Measurements from ENCODE around the gene CACNA1C. TPM values are rescaled to one million over a fixed set of nuclear protein-coding genes. Genes with fewer than 3 reads are reported as not detected.

CACNA1C gene
- polyA plus RNA-seq, 4 donors, result 0.67 to 2.5 (median 2.0) TPM

DNA sequence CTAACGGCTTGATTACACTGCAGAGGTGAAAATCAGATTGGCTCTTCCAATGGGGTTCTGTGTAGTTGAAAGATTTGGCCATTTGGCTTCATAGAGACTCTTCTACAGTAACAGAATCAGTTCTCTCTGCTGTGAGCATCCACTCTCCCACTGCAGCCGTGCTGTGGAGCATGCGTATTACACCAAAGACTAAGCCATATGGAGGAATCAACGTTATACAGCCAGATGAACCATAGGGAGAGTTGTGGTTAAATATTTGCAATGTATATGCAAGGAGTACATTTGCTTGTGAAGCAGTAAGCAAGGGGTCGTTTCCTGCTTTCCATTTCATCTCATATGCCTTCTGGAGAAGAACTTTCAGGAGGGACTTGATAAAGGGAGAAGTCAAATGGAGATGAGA, 410.9 kb downstream of the CACNA1C start:
- DNase-seq (no peak), FAIRE-seq (no peak)
- 66 to 86% (median 70%) methylated on average over 5 of the region's 5 CpGs for WGBS, 3 donors
- H3K4me3 ChIP-seq (ENCODE audit: low read depth in 1 of 3, low read length in 3 of 3), result no peak overlapping the region
- H3K27ac ChIP-seq (ENCODE audit: low read depth in 1 of 3, low read length in 2 of 3), result no peak overlapping the region
- H3K9me3 ChIP-seq (ENCODE audit: control insufficient read depth in 2 of 2, insufficient read depth in 1 of 2, low read depth in 1 of 2, low read length in 1 of 2), result no peaks in the 10 kb centered on the region
- H3K27me3 ChIP-seq (ENCODE audit: control insufficient read depth in 3 of 3, insufficient read depth in 3 of 3, low read length in 3 of 3), result no peaks in the 10 kb centered on the region
- no peaks in the 10 kb centered on the region for H3K36me3 ChIP-seq (ENCODE audit: control insufficient read depth in 3 of 3, insufficient read depth in 2 of 3, low read depth in 1 of 3, low read length in 3 of 3)
- H3K4me1 ChIP-seq (ENCODE audit: control insufficient read depth in 3 of 3, insufficient read depth in 2 of 3, low read depth in 1 of 3, low read length in 2 of 3), result no peaks in the 10 kb centered on the region

DNA sequence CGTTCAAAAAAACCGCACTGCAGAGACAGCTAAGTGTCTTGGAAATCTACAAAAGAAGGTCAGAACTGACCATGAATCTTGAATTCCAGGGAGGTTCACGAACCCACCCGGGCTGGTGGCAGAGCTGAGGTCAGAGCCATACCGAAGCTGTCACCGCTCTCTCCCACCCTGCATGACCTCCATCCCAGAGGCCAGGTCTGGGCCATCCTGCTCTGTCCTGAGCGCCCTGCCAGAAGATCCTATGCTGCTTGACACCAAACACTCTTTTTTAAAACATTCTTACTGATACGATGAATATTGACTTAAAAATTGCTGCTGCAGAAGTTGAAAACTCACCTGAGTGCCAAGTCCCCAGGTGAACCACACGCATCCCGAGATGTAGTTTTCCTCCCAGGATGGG, 412.9 kb downstream of the CACNA1C start:
- H3K36me3 ChIP-seq (ENCODE audit: control insufficient read depth in 3 of 3, insufficient read depth in 2 of 3, low read depth in 1 of 3, low read length in 3 of 3), result no peaks in the 10 kb centered on the region
- DNase-seq (no peak), FAIRE-seq (no peak)
- H3K4me3 ChIP-seq (ENCODE audit: low read depth in 1 of 3, low read length in 3 of 3), result no peak overlapping the region
- no peaks in the 10 kb centered on the region for H3K9me3 ChIP-seq (ENCODE audit: control insufficient read depth in 2 of 2, insufficient read depth in 1 of 2, low read depth in 1 of 2, low read length in 1 of 2)
- WGBS, 3 donors, result 85 to 90% (median 90%) methylated on average over 10 of the region's 10 CpGs
- H3K27me3 ChIP-seq (ENCODE audit: control insufficient read depth in 3 of 3, insufficient read depth in 3 of 3, low read length in 3 of 3), result no peaks in the 10 kb centered on the region
- H3K27ac ChIP-seq (ENCODE audit: low read depth in 1 of 3, low read length in 2 of 3), result no peak overlapping the region
- H3K4me1 ChIP-seq (ENCODE audit: control insufficient read depth in 3 of 3, insufficient read depth in 2 of 3, low read depth in 1 of 3, low read length in 2 of 3), result no peaks in the 10 kb centered on the region

DNA sequence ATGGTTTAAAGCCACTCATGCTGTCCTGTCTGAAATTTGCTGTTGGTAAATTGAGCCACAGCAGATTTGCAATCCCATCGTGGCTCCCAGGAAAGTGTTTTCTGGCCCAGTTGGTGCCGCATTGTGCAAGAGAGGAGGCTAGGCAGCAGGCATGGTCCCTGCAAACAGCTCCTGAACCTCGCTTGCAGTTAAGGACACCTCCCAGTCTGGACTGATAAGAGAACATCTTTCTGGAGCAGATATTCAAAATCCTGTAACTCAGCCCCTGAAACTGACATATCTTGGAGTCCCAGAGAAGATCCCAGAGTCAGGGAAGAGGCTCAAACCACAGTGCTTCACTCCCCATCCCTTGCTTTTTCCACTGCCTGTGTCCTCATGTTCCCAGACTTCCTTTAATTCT, 413.4 kb downstream of the CACNA1C start:
- Histone ChIP-seq H3K4me1 (ENCODE audit: control insufficient read depth in 3 of 3, insufficient read depth in 2 of 3, low read depth in 1 of 3, low read length in 2 of 3) (no peaks in the 10 kb centered on the region), H3K27me3 (ENCODE audit: control insufficient read depth in 3 of 3, insufficient read depth in 3 of 3, low read length in 3 of 3) (no peaks in the 10 kb centered on the region), H3K4me3 (ENCODE audit: low read depth in 1 of 3, low read length in 3 of 3) (no peak overlapping the region), H3K9me3 (ENCODE audit: control insufficient read depth in 2 of 2, insufficient read depth in 1 of 2, low read depth in 1 of 2, low read length in 1 of 2) (no peaks in the 10 kb centered on the region), H3K27ac (ENCODE audit: low read depth in 1 of 3, low read length in 2 of 3) (no peak overlapping the region), H3K36me3 (ENCODE audit: control insufficient read depth in 3 of 3, insufficient read depth in 2 of 3, low read depth in 1 of 3, low read length in 3 of 3) (no peaks in the 10 kb centered on the region)
- FAIRE-seq (no peak), DNase-seq (no peak)
- WGBS, 3 donors, result 58 to 69% (median 65%) methylated on average over 3 of the region's 3 CpGs

DNA sequence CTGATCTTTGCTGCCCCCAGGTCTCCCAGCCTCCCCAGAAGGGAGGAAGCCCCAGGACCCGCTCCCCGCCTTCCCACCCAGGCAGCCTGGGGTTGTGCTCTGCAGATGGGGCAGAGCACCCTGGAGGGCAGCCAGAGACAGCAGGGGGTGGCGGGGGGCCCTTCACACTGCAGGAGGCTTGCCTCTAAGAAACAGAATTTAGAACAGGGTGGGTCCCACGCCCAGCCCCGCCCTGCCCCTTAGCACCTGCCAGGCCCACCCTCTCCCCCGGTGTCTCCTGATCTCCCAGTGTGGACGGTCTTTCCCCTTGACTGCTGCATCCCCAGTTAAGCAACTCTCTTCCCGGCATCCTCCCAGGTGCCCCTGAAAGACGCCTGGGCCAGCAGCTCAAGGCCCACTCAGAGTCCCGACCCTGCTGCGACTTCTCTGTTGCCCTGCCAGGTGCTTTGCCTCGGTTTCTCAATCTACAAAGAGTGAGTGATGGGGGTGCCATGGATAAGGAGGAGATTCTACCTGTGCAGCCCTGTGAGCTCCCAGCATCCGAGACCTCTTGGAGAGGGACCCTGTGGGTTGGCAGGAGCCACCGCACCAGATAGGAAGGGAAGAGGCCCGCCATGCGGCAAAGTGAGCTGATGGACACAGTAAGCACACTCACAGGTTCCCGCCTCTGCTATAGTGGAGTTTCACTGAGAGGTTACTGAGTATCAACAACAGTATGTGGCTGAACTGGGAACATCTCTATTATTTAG, 414.8 kb downstream of the CACNA1C start:
- Histone ChIP-seq H3K9me3 (ENCODE audit: control insufficient read depth in 2 of 2, insufficient read depth in 1 of 2, low read depth in 1 of 2, low read length in 1 of 2) (no peaks in the 10 kb centered on the region), H3K27me3 (ENCODE audit: control insufficient read depth in 3 of 3, insufficient read depth in 3 of 3, low read length in 3 of 3) (no peaks in the 10 kb centered on the region), H3K4me1 (ENCODE audit: control insufficient read depth in 3 of 3, insufficient read depth in 2 of 3, low read depth in 1 of 3, low read length in 2 of 3) (no peaks in the 10 kb centered on the region), H3K4me3 (ENCODE audit: low read depth in 1 of 3, low read length in 3 of 3) (no peak overlapping the region), H3K36me3 (ENCODE audit: control insufficient read depth in 3 of 3, insufficient read depth in 2 of 3, low read depth in 1 of 3, low read length in 3 of 3) (no peaks in the 10 kb centered on the region), H3K27ac (ENCODE audit: low read depth in 1 of 3, low read length in 2 of 3) (no peak overlapping the region)
- 90 to 93% (median 93%) methylated on average over 14 to 17 of the region's 17 CpGs for WGBS, 3 donors
- no peak for DNase-seq
- FAIRE-seq, result no peak

DNA sequence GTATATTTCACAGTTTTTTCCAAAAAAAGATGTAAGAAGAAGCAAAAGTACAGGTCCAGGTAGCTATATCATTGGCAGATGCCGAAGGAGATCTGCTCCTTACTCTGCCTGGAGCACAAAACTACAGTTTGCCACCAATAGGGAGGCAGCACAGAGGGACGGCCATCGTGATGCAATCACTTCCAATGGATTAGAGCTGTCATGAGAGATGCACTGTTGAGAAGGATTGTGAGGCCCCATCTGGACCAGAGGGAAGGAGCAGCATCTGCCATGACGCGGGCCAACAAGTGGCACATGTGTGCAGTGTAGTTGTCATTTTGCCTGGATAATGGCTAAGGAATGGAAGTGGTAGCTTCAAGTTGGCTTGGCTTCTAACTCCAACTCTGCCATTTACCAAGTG, 423.2 kb downstream of the CACNA1C start:
- FAIRE-seq, result no peak

DNA sequence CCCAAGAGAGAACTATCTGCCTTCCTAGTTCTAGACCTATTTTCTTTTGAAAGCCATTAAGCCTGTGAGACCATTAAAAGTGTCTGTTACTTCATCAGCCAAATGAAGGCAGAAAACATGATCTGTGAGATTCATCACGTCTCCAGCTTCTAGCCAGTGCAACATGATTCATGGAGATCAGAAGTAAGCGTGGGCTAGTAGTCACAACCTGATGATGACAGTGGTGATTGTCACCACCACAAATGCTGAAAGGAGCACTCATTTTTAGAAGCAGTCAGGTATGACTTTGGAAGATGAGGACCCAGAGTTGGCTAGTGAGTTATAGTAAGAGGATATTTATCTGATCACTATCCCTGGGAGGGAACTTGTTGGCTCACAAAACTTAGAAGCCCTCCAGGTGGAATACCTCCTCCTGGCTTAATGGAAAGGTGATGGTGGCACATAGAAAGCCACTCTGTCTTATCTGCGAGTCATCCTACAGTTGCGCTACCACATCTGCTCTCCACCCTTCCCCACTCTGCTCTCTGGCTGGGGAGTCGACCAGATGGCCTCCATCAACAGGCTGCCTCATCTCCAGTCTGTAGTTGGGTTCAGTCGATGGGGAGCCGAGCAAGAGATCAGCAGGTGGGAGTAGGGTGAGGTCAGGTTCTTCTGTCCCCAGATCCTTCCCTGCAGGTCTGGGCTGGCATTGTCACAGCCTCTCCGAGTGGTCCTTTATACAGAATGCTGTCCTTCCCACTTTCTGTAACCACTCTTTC, 424.4 kb downstream of the CACNA1C start:
- no peak for DNase-seq
- no peaks in the 10 kb centered on the region for H3K4me1 ChIP-seq (ENCODE audit: control insufficient read depth in 3 of 3, insufficient read depth in 2 of 3, low read depth in 1 of 3, low read length in 2 of 3)
- WGBS, 3 donors, result 87 to 89% (median 87%) methylated on average over 8 of the region's 8 CpGs
- no peaks in the 10 kb centered on the region for H3K27me3 ChIP-seq (ENCODE audit: control insufficient read depth in 3 of 3, insufficient read depth in 3 of 3, low read length in 3 of 3)
- H3K4me3 ChIP-seq (ENCODE audit: low read depth in 1 of 3, low read length in 3 of 3), result no peak overlapping the region
- FAIRE-seq, result no peak
- H3K27ac ChIP-seq (ENCODE audit: low read depth in 1 of 3, low read length in 2 of 3), result no peak overlapping the region
- no peaks in the 10 kb centered on the region for H3K36me3 ChIP-seq (ENCODE audit: control insufficient read depth in 3 of 3, insufficient read depth in 2 of 3, low read depth in 1 of 3, low read length in 3 of 3)
- no peaks in the 10 kb centered on the region for H3K9me3 ChIP-seq (ENCODE audit: control insufficient read depth in 2 of 2, insufficient read depth in 1 of 2, low read depth in 1 of 2, low read length in 1 of 2)

More for the DNA sequence above, 423.2 kb downstream of the CACNA1C start:
- no peak overlapping the region for H3K4me3 ChIP-seq (ENCODE audit: low read depth in 1 of 3, low read length in 3 of 3)
- no peaks in the 10 kb centered on the region for H3K4me1 ChIP-seq (ENCODE audit: control insufficient read depth in 3 of 3, insufficient read depth in 2 of 3, low read depth in 1 of 3, low read length in 2 of 3)
- WGBS, 3 donors, result 78 to 90% (median 80%) methylated on average over 5 of the region's 5 CpGs
- H3K27ac ChIP-seq (ENCODE audit: low read depth in 1 of 3, low read length in 2 of 3), result no peak overlapping the region
- DNase-seq, result no peak
- H3K36me3 ChIP-seq (ENCODE audit: control insufficient read depth in 3 of 3, insufficient read depth in 2 of 3, low read depth in 1 of 3, low read length in 3 of 3), result no peaks in the 10 kb centered on the region
- H3K27me3 ChIP-seq (ENCODE audit: control insufficient read depth in 3 of 3, insufficient read depth in 3 of 3, low read length in 3 of 3), result no peaks in the 10 kb centered on the region
- H3K9me3 ChIP-seq (ENCODE audit: control insufficient read depth in 2 of 2, insufficient read depth in 1 of 2, low read depth in 1 of 2, low read length in 1 of 2), result no peaks in the 10 kb centered on the region

DNA sequence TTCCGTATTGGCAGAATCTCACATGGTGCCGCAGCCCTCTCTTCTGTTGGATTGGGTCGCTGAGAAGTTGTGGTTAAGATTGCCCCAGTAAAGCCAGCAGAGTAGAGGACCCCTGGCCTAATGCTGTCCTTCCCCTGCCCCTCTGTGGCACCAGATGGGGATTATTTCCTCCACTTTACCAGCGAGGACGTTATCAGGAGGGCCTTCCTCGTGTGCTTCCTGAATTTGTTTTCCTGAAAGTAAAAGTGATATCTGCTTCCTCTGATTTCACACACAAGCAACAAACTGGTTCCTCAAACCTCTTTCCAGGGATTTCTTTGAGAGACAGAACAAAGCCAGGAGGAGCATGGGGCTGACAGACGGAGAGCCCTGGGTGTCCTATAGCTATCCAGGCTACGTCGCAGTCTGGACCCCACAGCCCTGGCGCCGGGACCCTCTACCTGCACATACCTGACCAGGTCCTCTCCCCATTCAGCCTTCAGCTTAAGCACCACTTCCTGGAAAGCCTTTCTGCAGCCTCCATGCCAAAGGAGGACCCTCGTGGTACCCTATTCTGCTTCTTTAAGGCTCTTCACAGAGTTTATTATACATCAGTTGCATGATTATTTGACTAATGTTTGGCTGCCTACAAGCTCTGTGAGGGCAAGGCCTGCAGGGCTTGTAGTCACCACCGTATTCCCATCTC, 427.2 kb downstream of the CACNA1C start:
- 71 to 81% (median 81%) methylated on average over 13 of the region's 13 CpGs for WGBS, 3 donors
- no peaks in the 10 kb centered on the region for H3K36me3 ChIP-seq (ENCODE audit: control insufficient read depth in 3 of 3, insufficient read depth in 2 of 3, low read depth in 1 of 3, low read length in 3 of 3)
- no peaks in the 10 kb centered on the region for H3K27me3 ChIP-seq (ENCODE audit: control insufficient read depth in 3 of 3, insufficient read depth in 3 of 3, low read length in 3 of 3)
- H3K4me3 ChIP-seq (ENCODE audit: low read depth in 1 of 3, low read length in 3 of 3), result no peak overlapping the region
- no peaks in the 10 kb centered on the region for H3K4me1 ChIP-seq (ENCODE audit: control insufficient read depth in 3 of 3, insufficient read depth in 2 of 3, low read depth in 1 of 3, low read length in 2 of 3)
- no peaks in the 10 kb centered on the region for H3K9me3 ChIP-seq (ENCODE audit: control insufficient read depth in 2 of 2, insufficient read depth in 1 of 2, low read depth in 1 of 2, low read length in 1 of 2)
- FAIRE-seq, result no peak
- no peak for DNase-seq
- no peak overlapping the region for H3K27ac ChIP-seq (ENCODE audit: low read depth in 1 of 3, low read length in 2 of 3)

DNA sequence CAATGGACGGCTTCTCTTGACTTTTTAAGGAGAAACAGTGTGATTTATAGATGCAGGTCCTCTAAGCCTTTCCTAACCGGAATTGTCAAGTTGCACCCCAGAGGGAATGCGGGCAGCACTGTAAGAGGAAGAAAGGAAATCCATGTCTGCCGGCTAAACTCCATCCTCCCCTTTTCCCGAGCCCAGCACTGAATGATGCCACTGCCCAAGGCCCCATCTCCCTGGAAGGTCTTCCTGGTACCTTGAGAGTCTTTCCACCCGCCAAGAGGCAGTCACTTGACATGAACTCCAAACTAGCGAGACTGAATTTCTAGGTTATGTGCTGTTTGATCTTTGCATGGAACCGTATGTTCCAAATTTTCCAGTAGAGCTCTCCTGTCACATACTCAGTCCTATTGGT, 428.6 kb downstream of the CACNA1C start:
- Histone ChIP-seq H3K27me3 (ENCODE audit: control insufficient read depth in 3 of 3, insufficient read depth in 3 of 3, low read length in 3 of 3) (no peaks in the 10 kb centered on the region), H3K9me3 (ENCODE audit: control insufficient read depth in 2 of 2, insufficient read depth in 1 of 2, low read depth in 1 of 2, low read length in 1 of 2) (no peaks in the 10 kb centered on the region), H3K4me1 (ENCODE audit: control insufficient read depth in 3 of 3, insufficient read depth in 2 of 3, low read depth in 1 of 3, low read length in 2 of 3) (no peaks in the 10 kb centered on the region), H3K27ac (ENCODE audit: low read depth in 1 of 3, low read length in 2 of 3) (no peak overlapping the region), H3K36me3 (ENCODE audit: control insufficient read depth in 3 of 3, insufficient read depth in 2 of 3, low read depth in 1 of 3, low read length in 3 of 3) (no peaks in the 10 kb centered on the region), H3K4me3 (ENCODE audit: low read depth in 1 of 3, low read length in 3 of 3) (no peak overlapping the region)
- no peak for DNase-seq
- WGBS, 3 donors, result 86 to 95% (median 92%) methylated on average over 8 of the region's 8 CpGs
- no peak for FAIRE-seq
